IPS DF 4.7 (cell line): Measurements from ENCODE around the gene CEPT1.

Experiments
- DNase-seq: peaks from one replicate; pipeline ENCODE4 v3.0.0-alpha.2; 2013; ENCODE audit warnings: low spot score; ENCODE audit errors: extremely low read depth

Gene CEPT1

GRCh38 chr1:111145963-111146768, 6.1 kb downstream of the CEPT1 start:
- no peak for DNase-seq

- DNase-seq = no peak
Measured at GRCh38 chr1:111147948-111148347, 7.9 kb downstream of the CEPT1 start.

- no peak for DNase-seq
Measured at GRCh38 chr1:111148376-111148881, 8.4 kb downstream of the CEPT1 start.

GRCh38 chr1:111151838-111152237, 11.8 kb downstream of the CEPT1 start:
- DNase-seq = no peak

GRCh38 chr1:111154021-111154999, 14.3 kb downstream of the CEPT1 start:
- DNase-seq = no peak

GRCh38 chr1:111157431-111157830, 17.4 kb downstream of the CEPT1 start:
- DNase-seq = no peak

GRCh38 chr1:111161843-111162487, 21.9 kb downstream of the CEPT1 start:
- no peak for DNase-seq

- DNase-seq = no peak
Measured at GRCh38 chr1:111162488-111162880, 22.5 kb downstream of the CEPT1 start.

GRCh38 chr1:111163363-111163762, 23.3 kb downstream of the CEPT1 start:
- no peak for DNase-seq

GRCh38 chr1:111164151-111164550, 24.1 kb downstream of the CEPT1 start:
- no peak for DNase-seq

- DNase-seq = no peak
Measured at GRCh38 chr1:111172463-111172862, 32.4 kb downstream of the CEPT1 start.

- no peak for DNase-seq
Measured at GRCh38 chr1:111174070-111174469, 34.0 kb downstream of the CEPT1 start.

GRCh38 chr1:111175349-111175748, 35.3 kb downstream of the CEPT1 start:
- DNase-seq = no peak

- DNase-seq = no peak
Measured at GRCh38 chr1:111176678-111177077, 36.7 kb downstream of the CEPT1 start.

GRCh38 chr1:111179968-111180533, 40.0 kb downstream of the CEPT1 start:
- DNase-seq = no peak

GRCh38 chr1:111182052-111182451, 42.0 kb downstream of the CEPT1 start:
- DNase-seq = no peak

GRCh38 chr1:111183308-111184069, 43.5 kb downstream of the CEPT1 start:
- DNase-seq = no peak

GRCh38 chr1:111184663-111185062, 44.6 kb downstream of the CEPT1 start:
- no peak for DNase-seq

GRCh38 chr1:111190931-111191451, 51.0 kb downstream of the CEPT1 start:
- DNase-seq = no peak

GRCh38 chr1:111191496-111191895, 51.5 kb downstream of the CEPT1 start:
- no peak for DNase-seq
